K562 (cell line): ENCODE results near the gene PRSS12. TPM values are rescaled to one million over a fixed set of nuclear protein-coding genes. Genes with fewer than 3 reads are reported as not detected.

Experiments
- ATAC-seq: fragments of 200-7000 bp; cut with Tn5 transposase; 3 replicates; pipeline ENCODE4 v1.9.1; 2020; ENCODE audit warnings: moderate library complexity
- BruUV-seq: library from RNA; stranded (reverse); fragments of 400-500 nt; replicated peaks from 2 replicates; lab custom pipeline; 2021; lab: Mats Ljungman, UMichigan
- CTCF ChIA-PET: fragments of 300-600 bp; formaldehyde crosslinking; extraction: SDS; loops from one replicate; lab custom pipeline; 2021; ENCODE audit warnings: low intra/inter-chr PET ratio; lab: Yijun Ruan, JAX
- POLR2A ChIA-PET: fragments of 300-600, 350-650 bp; sonication (Branson Sonifier 250); formaldehyde crosslinking; extraction: SDS; loops from one replicate; lab custom pipeline; 2021; ENCODE audit warnings: antibody characterized with exemption, inconsistent platforms; lab: Yijun Ruan, JAX
- DNase-seq, 4 experiments: peaks; one replicate each; pipeline versions ENCODE4 v3.0.0 to v3.0.0-alpha.2; 2011 to 2018; ENCODE audit warnings: low spot score in 3 of 4, mixed read lengths in 3 of 4; ENCODE audit errors: extremely low read depth in 1 of 4
- FAIRE-seq: peaks from 2 replicates; lab custom pipeline; 2011; peaks lifted over from hg19 to GRCh38; lab: Jason Lieb, UNC
- H2AFZ ChIP-seq: 2 replicates; pipeline ENCODE4 v1.6.0; 2011; ENCODE audit warnings: low read depth, low read length, control low read depth, inconsistent platforms
- H3K27ac ChIP-seq: fragments of 200-600 bp; 3 replicates; pipeline ENCODE4 v1.8.0; 2011; ENCODE audit warnings: low read depth, mild to moderate bottlenecking, control low read depth, inconsistent platforms, low read length, moderate library complexity, mixed read lengths; ENCODE audit errors: extremely low read depth
- H3K27me3 ChIP-seq, 2 experiments: fragments of 300-600 bp in 1 of 2; 2 replicates in 1 of 2; 3 replicates in 1 of 2; pipeline versions ENCODE4 v1.6.0 to v1.8.0; 2011; ENCODE audit warnings: inconsistent platforms in 2 of 2, low read length in 2 of 2, mild to moderate bottlenecking in 1 of 2, mixed read lengths in 1 of 2, moderate library complexity in 1 of 2; ENCODE audit not compliant: control insufficient read depth in 2 of 2, insufficient read depth in 2 of 2
- H3K36me3 ChIP-seq: fragments of 300-600 bp; 3 replicates; pipeline ENCODE4 v1.8.0; 2011; ENCODE audit warnings: mild to moderate bottlenecking, low read length, inconsistent platforms; ENCODE audit not compliant: control insufficient read depth, insufficient read depth
- H3K4me1 ChIP-seq, 2 experiments: fragments of 200-600 bp in 1 of 2; replicated peaks in 1 of 2; 2 replicates in 1 of 2; 3 replicates in 1 of 2; pipeline versions ENCODE4 v1.5.1 to v1.8.0; 2011; ENCODE audit warnings: inconsistent platforms in 2 of 2, low read length in 2 of 2, mild to moderate bottlenecking in 1 of 2, mixed read lengths in 1 of 2, moderate library complexity in 1 of 2; ENCODE audit not compliant: control insufficient read depth in 2 of 2, insufficient read depth in 2 of 2
- H3K4me2 ChIP-seq: 2 replicates; pipeline ENCODE4 v1.6.1; 2011; ENCODE audit warnings: low read length, control low read depth, inconsistent platforms, mixed read lengths; ENCODE audit not compliant: insufficient read depth
- H3K4me3 ChIP-seq: fragments of 200-600 bp; sonication (generic), shearing (Covaris generic); 2 replicates; pipeline ENCODE4 v1.5.1; 2016; ENCODE audit warnings: control low read depth, inconsistent platforms
- H3K79me2 ChIP-seq: fragments of 200-600 bp; 3 replicates; pipeline ENCODE4 v1.8.0; 2011; ENCODE audit warnings: low read length, inconsistent platforms; ENCODE audit not compliant: control insufficient read depth, insufficient read depth
- H3K9ac ChIP-seq, 2 experiments: 2 replicates each; pipeline versions ENCODE4 v1.6.0 to v1.6.1; 2011; ENCODE audit warnings: low read depth in 2 of 2, low read length in 2 of 2, control low read depth in 1 of 2, inconsistent platforms in 1 of 2, mild to moderate bottlenecking in 1 of 2, mixed read lengths in 1 of 2; ENCODE audit not compliant: insufficient read depth in 1 of 2
- H3K9me1 ChIP-seq: one replicate; pipeline ENCODE4 v1.6.0; 2011; ENCODE audit warnings: inconsistent platforms, mild to moderate bottlenecking, low read length, moderate library complexity; ENCODE audit not compliant: control insufficient read depth, insufficient read depth
- H3K9me3 ChIP-seq: replicated peaks from 2 replicates; pipeline ENCODE4 v1.5.1; 2011; ENCODE audit warnings: low read depth, low read length, inconsistent platforms; ENCODE audit not compliant: control insufficient read depth, insufficient read depth
- H4K20me1 ChIP-seq: replicated peaks from 2 replicates; pipeline ENCODE4 v1.6.1; 2011; ENCODE audit warnings: low read length, inconsistent platforms, mixed read lengths; ENCODE audit not compliant: control insufficient read depth, insufficient read depth
- EHMT2 ChIP-seq: fragments of 450-650 bp; IDR thresholded peaks from 2 replicates; pipeline ENCODE4 v1.6.1; 2018; ENCODE audit warnings: antibody characterized with exemption
- ELF4 ChIP-seq: fragments of 450-650 bp; formaldehyde crosslinking; IDR thresholded peaks from 2 replicates; pipeline ENCODE4 v1.4.0; 2022; ENCODE audit warnings: missing genetic modification characterization
- HIVEP1 ChIP-seq: fragments of 250-450 bp; sonication (Bioruptor Pico); IDR thresholded peaks from 2 replicates; pipeline ENCODE4 v1.4.0; 2020; ENCODE audit warnings: mild to moderate bottlenecking
- MTA3 ChIP-seq: fragments of 450-650 bp; formaldehyde crosslinking; IDR thresholded peaks from 2 replicates; pipeline ENCODE4 v1.6.1; 2017; ENCODE audit warnings: mild to moderate bottlenecking, borderline replicate concordance
- ZNF134 ChIP-seq: fragments of 250-450 bp; sonication (Bioruptor Pico); conservative IDR thresholded peaks from 2 replicates; pipeline ENCODE4 v1.4.0; 2020
- WGBS: fragments of 100-300 bp; shearing (Covaris generic); methylation state at CpG from one replicate; pipeline ENCODE4 v1.1.6; 2016; ENCODE audit warnings: low coverage, mixed read lengths; ENCODE audit not compliant: insufficient coverage; ENCODE audit errors: missing lambda C conversion rate; 5-methylcytosine and 5-hydroxymethylcytosine counted together
- in situ Hi-C: fragments of 300-500 bp; cut with MboI; formaldehyde crosslinking; loops from 4 replicates; pipeline ENCODE4 v1.15.0; 2018; ENCODE audit warnings: inconsistent platforms, mixed read lengths
- intact Hi-C: fragments of 100-400 bp; cut with micrococcal nuclease; formaldehyde crosslinking; loops from 2 replicates; pipeline ENCODE4 v1.14.2; 2022
- polyA plus RNA-seq, 8 experiments: library from polyadenylated mRNA; depleted of rRNA in 4 of 8; stranded (reverse) in 5 of 8; unstranded in 3 of 8; fragments of >200 nt; fragmentation: Nextera tagmentation in 2 of 8; fragmentation: Illumina TruSeq in 1 of 8; extraction: Ambion mirVana in 2 of 8; extraction: Trizol in 1 of 8; gene quantifications; 2 replicates each; pipeline versions ENCODE4 v1.2.1 to v1.2.3, GENCODE V29; 2011 to 2014; ENCODE audit warnings: inconsistent platforms in 1 of 8, missing spikeins in 1 of 8
- total RNA-seq, 7 experiments: library from RNA; depleted of rRNA in 6 of 7; stranded (reverse); fragments of >200 nt in 6 of 7; fragmentation: Illumina TruSeq in 2 of 7; extraction: Trizol in 2 of 7; gene quantifications; 2 replicates each; pipeline versions ENCODE4 v1.2.1 to v1.2.3, GENCODE V29; 2011 to 2021; ENCODE audit warnings: low replicate concordance in 1 of 7
- TF ChIP-seq, protein P1 (sequence below): fragments of 250-450 bp; sonication (Bioruptor Pico); IDR thresholded peaks from 2 replicates; pipeline ENCODE4 v1.8.0; 2022; ENCODE audit warnings: moderate library complexity, mild to moderate bottlenecking, inconsistent platforms
- TF ChIP-seq, protein P2 (sequence below): sonication (generic); formaldehyde crosslinking; IDR thresholded peaks from 2 replicates; pipeline ENCODE4 v1.8.0; 2023; ENCODE audit warnings: missing genetic modification reagents, mild to moderate bottlenecking, borderline replicate concordance

Gene PRSS12
- total and polyA plus RNA-seq, 9 of the 15 experiments (the other 6 are each of a cell fraction or from before 2014, with no cell fraction given) = 0.06 to 0.11 (median 0.09) TPM; not detected in 6

DNA sequence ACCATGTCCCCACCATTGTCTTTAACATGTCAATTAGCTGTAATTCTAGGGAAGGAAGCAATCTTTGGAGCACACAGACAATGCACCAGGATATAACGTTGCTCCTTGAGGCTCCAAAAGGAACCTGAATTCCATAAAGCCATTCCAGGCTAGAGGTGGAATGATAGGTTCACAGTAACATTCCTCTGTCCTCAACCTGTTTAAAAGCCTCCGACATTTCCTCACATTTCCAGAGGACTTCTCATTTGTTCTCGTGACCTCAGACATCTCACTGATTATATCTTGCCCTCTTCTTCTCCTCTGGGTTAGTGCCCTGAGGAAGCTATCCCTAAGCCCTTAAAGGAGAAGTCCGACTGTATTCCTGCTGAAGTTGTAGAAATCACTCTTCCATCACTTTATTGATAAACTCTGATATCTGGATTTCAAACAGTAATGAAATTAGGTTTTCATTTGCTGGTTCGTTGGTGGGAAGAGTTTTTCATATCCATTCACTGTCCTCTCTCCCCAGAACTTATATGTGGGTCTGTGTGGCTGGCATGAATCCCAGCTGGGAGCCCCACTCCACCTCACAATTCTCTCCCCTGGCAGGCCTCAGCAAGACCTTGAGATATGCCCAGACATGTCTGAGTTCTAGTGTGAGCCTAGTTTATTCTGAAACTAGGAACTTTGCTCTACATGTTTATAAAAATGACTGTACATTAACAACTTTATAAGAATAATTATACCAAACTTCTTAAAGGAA lies 44.2 kb upstream of the PRSS12 start:
- FAIRE-seq (no peak), DNase-seq (no peak), ATAC-seq (no peak)
- H3K4me2 ChIP-seq = no peak overlapping the region
- no peaks in the 10 kb centered on the region for H3K4me1 ChIP-seq
- WGBS = 0% methylated on average over 5 of the region's 5 CpGs
- no peak overlapping the region for H3K4me3 ChIP-seq
- no peak overlapping the region for H3K27ac ChIP-seq
- no peak overlapping the region for H2AFZ ChIP-seq
- POLR2A ChIA-PET = no interaction called here
- H3K36me3 ChIP-seq = no peaks in the 10 kb centered on the region
- TF ChIP-seq HIVEP1 = no peak
- TF ChIP-seq MTA3 = no peak
- TF ChIP-seq EHMT2 = no peak
- no peak for TF ChIP-seq ZNF134 (CRISPR knock-in tag)
- no peak for TF ChIP-seq ELF4
- TF ChIP-seq, protein P1, sequence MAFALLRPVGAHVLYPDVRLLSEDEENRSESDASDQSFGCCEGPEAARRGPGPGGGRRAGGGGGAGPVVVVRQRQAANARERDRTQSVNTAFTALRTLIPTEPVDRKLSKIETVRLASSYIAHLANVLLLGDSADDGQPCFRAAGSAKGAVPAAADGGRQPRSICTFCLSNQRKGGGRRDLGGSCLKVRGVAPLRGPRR = no peak
- TF ChIP-seq, protein P2, sequence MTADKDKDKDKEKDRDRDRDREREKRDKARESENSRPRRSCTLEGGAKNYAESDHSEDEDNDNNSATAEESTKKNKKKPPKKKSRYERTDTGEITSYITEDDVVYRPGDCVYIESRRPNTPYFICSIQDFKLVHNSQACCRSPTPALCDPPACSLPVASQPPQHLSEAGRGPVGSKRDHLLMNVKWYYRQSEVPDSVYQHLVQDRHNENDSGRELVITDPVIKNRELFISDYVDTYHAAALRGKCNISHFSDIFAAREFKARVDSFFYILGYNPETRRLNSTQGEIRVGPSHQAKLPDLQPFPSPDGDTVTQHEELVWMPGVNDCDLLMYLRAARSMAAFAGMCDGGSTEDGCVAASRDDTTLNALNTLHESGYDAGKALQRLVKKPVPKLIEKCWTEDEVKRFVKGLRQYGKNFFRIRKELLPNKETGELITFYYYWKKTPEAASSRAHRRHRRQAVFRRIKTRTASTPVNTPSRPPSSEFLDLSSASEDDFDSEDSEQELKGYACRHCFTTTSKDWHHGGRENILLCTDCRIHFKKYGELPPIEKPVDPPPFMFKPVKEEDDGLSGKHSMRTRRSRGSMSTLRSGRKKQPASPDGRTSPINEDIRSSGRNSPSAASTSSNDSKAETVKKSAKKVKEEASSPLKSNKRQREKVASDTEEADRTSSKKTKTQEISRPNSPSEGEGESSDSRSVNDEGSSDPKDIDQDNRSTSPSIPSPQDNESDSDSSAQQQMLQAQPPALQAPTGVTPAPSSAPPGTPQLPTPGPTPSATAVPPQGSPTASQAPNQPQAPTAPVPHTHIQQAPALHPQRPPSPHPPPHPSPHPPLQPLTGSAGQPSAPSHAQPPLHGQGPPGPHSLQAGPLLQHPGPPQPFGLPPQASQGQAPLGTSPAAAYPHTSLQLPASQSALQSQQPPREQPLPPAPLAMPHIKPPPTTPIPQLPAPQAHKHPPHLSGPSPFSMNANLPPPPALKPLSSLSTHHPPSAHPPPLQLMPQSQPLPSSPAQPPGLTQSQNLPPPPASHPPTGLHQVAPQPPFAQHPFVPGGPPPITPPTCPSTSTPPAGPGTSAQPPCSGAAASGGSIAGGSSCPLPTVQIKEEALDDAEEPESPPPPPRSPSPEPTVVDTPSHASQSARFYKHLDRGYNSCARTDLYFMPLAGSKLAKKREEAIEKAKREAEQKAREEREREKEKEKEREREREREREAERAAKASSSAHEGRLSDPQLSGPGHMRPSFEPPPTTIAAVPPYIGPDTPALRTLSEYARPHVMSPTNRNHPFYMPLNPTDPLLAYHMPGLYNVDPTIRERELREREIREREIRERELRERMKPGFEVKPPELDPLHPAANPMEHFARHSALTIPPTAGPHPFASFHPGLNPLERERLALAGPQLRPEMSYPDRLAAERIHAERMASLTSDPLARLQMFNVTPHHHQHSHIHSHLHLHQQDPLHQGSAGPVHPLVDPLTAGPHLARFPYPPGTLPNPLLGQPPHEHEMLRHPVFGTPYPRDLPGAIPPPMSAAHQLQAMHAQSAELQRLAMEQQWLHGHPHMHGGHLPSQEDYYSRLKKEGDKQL (CRISPR knock-in tag) = no peak
- H3K9me1 ChIP-seq = no peaks in the 10 kb centered on the region
- H3K9me3 ChIP-seq = no peaks in the 10 kb centered on the region
- intact Hi-C loops = no loop called here
- H4K20me1 ChIP-seq = no peaks in the 10 kb centered on the region
- no TSS peak for BruUV-seq
- H3K79me2 ChIP-seq = no peaks in the 10 kb centered on the region
- no peak overlapping the region for H3K9ac ChIP-seq
- in situ Hi-C loops = no loop called here
- CTCF ChIA-PET = no interaction called here
- H3K27me3 ChIP-seq = no peaks in the 10 kb centered on the region; a peak in 1 of 5 replicates
